Stimulated activated CD4-positive, alpha-beta T cell treated with anti-CD3 and anti-CD28 coated beads, TNF-alpha, amount 100 ng/mL, for 48 hours (primary cell): ENCODE measurements around the gene AMD1.
"Not testable (repeated sequence)": the region's sequence is repeated elsewhere in the genome, so short reads cannot be mapped to it uniquely, and the experiment has no call there.

Experiments used
- DNase-seq, 3 donors: peaks; one replicate each; pipeline ENCODE4 v3.0.0-alpha.2; 2020; ENCODE audit warnings: low read depth in 3 of 3

Gene AMD1

DNA sequence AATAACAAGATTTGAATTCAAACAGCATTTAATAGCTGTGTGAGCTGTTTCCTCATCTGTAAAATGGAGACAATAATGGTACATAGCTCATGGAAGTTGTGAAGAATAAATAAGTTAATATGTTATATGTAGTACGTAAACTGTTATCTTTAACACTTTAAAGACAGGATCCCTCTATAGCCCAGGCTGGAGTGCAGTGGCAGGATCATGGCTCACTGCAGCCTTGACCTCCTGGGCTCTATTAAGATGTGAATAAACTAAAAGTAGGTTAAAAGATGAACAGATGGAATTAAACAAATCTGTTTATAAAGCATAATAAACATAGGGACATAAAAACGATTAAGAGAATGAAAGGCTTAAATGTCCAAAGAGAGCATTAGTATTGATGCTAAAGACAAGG lies 3.0 kb downstream of the AMD1 start:
- no peak for DNase-seq

DNA sequence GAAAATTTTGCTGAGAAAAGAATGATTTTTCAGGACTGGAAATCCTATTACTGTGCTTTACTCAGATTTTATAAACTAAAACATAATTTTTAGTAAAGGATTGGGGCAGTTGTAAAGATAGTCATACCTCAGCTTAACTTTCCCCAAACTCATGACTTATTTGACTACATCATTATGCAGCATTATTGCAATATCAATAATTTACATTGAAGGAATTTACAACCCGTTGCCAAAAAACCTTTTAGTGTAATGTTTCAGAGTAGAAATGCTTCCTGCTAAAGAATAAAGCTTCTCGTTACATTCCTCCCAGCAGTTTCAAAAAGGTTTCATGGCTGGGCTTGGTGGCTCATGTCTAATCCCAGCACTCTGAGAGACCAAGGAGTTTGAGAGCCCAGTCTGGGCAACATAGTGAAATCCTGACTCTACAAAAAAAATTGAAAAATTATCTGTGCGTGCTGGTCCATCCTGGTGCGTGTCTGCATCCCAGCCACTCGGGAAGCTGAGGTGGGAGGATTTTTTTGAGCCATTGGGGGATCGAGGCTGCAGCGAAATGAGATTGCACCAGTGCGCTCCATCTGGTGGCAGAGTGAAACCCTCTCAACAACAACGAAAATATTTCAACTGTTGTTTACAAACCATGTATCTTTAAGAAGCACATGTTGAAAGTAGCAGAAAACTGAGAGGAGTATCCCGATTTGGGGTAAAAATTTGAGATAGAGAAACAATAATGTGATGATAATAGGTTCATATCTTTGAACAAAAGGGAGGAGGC lies 4.4 kb downstream of the AMD1 start:
- no peak for DNase-seq

DNA sequence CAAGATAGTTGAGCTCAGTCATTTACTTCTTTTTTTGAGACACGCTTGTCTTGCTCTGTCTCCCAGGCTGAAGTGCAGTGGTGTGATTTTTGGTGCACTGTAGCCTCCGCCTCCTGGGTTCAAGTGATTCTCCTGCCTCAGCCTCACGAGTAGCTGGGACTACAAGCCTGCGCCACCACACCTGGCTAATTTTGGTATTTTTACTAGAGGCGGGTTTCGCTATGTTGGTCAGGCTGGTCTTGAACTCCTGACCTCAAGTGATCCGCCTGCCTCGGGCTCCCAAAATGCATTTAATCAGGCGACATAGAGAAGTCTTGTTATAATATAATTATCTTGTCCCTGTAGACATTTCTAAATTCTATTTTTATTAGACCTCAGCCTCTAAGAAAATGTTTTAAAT lies 6.1 kb downstream of the AMD1 start:
- no peak for DNase-seq

DNA sequence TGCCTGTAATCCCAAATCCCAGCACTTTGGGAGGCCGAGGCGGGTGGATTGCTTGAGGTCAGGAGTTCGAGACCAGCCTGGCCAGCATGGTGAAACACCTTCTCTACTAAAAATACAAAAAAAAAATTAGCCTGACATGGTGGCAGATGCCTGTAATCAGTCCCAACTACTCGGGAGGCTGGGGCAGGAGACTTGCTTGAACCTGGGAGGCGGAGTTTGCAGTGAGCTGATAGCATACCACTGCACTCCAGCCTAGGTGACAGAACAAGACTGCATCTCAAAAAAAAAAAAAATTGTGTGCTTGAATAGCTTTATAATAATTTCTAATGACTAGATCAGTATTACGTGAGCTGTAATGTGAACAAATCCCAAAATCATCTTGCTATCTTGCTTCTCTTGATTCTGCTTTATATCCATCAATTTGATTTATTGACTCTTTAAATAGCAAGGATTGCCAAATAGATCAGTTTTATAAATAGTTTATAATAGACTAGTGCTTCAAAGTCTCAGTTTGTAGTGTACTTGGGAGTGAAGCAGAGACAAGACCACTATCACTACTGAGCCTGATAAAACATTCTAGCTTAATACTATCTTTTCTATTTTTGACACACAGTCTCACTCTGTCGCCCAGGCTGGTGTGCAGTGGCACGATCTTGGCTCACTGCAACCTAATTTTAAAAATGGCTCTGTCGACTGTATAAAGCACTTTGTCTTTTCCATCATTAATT lies 7.1 kb downstream of the AMD1 start:
- no peak for DNase-seq

DNA sequence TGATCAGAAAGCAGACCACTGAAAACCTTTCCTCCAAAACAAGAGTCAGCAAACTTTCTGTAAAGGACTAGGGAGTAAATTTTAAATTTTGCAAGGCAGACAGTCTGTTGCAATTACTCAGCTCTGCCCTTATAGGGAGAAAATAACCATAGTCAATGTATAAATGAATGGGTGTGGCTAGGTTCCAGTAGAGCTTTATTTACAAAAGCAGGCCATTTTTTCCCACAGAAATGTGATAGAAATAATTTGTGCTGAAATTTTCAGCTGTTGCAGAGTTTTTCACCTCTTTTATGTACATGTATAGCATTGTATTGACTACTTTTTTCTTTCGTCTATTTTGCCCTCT lies 7.7 kb downstream of the AMD1 start:
- no peak for DNase-seq

DNA sequence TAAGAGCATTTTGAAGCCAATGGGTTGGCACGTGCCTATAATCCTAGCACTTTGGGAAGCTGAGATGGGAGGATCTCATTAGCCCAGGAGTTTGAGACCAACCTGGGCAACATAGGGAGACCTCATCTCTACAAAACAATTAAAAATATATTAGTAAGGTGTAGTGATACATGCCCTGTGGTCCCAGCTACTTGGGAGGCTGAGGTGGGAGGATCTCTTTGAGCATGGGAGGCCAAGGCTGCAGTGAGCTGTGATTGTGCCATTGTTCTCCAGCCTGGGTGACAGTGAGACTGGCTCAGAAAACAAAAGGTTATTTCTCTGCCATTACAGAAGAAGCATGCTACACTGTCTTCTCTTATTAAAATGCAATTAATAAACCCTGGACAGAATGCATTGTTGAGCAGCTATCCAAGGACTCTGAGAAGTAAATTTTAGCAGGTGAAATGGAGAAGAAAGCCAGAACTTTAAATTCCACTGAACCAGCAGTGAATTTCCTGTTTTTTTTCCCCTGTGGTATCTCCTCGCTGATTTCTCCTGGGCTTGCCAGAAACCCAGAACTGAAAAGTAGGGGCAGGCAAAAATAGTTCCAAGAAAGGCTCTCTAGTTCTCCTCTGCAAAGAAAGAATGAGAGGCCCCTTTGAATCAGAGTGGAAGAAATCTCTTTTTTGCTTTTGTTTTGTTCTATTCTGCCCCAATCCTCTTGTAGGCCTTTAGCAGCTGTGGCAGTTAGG lies 8.4 kb downstream of the AMD1 start:
- no peak for DNase-seq

DNA sequence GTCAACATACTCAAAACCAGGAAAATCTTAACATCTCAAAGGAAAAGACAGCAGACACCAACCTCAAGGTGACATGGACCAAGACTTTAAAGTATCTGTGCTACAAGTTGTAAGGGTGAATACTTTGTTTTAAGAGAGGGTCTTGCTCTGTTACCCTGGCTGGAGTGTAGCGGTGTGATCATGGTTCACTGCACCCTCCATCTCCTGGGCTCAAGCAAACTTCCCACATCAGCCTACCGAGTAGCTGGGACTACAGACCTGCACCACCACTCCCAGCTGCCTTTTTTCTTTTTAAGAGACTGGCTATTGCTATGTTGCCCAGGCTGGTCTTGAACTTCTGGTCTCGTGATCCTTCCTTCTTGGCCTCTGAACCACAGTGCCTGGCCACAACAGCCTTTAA lies 9.7 kb downstream of the AMD1 start:
- no peak for DNase-seq

DNA sequence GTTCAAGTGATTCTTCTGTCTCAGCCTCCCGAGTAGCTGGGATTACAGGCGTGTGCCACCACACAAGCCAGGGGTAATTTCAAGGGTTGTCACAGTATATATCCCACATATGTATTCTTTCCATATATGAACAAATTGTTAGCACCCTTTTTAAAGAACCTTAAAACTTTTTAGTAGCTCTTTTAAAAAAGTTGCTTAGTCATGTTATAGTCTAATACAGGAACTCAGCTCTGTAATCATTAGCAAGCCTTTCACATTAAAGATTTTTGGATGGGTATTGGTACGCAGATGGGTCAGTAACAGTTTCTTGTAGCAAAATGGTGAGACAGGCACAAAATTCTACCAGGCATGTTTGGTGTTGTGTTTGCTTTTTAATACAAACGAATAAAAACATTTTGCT lies 10.9 kb downstream of the AMD1 start:
- DNase-seq: no peak

DNA sequence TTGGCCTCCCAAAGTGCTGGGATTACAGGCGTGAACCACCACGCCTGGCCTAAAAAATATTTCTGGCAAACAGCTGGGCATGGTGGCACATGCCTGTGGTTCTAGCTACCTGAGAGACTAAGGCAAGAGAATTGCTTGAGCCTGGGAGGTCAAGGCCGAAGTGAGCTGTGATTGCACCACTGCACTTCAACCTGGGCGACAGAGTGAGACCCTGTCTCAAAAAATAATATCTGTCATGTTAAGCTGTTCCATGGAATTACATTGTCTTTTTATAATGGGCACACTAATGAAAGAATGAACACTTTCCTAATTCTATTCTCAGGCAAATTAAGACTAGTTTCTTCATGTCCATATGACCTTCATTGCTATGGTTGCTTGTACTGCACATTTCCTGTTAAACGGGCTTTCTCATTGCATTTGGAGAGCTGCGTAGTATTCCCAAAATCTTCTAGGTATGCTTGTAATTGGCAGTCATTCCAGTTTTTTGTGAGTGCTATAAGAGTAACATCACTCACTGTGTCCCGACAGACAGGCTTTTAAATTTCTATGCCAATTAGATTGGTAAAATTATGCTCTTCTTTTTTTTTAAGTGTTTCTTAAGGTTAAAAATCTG lies 12.1 kb downstream of the AMD1 start:
- DNase-seq: no peak

DNA sequence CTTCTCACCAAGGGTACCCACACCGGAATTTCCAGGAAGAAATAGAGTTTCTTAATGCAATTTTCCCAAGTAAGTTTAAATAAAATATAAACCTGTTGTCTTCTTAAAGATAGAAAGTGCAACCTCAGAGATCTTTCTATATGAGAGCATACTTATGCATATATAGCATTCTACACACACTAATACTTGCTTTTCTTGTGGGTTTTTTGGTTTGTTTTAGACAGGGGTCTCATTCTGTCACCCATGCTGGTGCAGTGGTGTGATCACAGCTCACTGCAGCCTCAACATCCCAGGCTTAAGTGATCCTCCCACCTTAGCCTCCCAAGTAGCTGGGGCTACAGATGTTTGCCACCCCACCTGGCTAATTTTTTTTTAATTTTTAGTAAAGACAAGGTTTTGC lies 15.7 kb downstream of the AMD1 start:
- no peak for DNase-seq

DNA sequence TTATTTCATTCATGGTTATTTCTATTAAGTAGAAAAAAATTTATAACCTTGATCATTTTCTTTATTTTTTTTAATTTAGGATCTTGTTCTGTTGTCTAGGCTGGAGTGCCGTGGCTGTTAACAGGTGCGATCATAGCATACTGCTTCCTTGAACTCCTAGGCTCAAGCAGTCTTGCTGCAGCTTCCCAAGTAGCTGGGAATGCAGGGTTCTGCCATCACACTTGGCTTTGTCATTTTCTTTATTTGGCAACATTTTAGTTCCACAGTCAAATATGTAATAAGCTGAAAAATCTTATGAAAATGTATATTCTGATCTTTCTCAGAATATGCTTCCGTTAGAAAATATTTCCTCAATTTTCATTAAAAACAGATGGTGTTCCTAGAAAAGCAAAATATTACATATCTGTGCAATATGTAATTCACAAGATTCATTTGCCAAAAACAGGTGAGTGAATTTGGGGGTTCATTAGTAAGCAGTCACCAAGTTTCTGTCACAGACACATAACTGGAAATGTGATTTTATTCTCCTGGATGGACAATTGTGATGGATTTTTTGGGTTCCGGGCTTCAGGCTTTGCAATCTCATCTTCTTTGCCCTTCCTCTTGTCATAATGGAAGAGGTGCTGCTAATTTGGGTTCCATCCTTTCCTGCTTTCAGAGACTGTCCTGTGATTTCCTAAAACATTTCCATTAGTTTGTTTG lies 21.5 kb downstream of the AMD1 start:
- DNase-seq: no peak

DNA sequence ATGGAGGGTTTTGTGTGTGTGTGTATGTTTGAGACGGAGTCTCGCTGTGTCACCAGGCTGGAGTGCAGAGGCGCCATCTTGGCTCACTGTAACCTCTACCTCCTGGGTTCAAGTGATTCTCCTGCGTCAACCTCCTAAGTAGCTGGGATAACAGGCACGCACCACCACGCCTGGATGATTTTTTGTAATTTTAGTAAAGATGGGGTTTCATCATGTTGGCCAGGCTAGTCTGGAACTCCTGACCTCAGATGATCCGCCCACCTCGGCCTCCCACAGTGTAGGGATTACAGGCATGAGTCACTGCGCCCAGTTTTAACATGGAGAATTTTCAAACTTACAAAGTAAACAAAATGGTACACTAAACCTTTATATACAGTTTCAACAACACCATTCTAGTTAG lies 22.8 kb downstream of the AMD1 start:
- DNase-seq: no peak

DNA sequence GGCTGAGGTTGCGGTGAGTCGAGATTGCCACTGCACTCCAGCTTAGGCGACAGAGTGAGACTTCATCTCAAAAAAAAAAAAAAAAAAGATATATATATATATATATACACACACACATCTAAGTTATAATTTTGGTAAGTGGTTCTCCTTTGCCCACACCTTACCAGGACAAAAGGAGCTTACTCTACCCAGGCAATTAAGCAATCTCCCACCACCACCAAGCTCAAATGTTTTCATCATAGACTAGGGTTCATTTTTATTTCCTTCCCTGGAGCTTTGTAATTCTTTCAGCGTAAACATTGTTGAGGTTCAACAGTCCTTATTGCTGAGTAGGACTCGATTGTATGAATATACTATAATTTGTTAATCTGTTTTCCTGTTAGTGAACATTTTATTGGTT lies 23.5 kb downstream of the AMD1 start:
- no peak for DNase-seq

DNA sequence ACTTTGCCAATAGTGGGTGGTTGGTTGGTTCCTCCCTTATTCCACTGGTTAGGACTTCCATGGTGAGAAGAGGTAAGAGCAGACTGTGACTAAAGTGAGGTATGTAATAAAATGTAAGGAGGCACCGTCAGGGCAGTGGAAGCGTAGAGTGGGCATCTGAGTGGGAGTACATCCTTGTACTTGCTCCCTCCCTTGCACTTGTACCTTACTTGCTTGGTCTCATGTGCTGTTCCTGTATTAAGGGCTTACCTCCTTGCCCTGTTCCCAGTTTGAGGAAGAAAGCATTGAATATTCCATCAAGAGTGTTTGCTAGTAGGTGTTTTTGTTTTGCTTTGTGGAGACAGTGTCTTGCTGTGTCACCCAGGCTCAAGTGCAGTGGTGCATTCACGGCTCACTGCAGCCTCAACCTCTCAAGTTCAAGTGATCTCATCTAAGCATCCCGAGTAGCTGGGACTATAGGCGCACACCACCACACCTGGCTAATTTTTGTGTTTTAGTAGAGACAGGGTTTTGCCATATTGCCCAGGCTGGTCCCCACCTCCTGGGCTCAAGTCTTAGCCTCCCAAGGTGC lies 25.5 kb downstream of the AMD1 start:
- no peak for DNase-seq

DNA sequence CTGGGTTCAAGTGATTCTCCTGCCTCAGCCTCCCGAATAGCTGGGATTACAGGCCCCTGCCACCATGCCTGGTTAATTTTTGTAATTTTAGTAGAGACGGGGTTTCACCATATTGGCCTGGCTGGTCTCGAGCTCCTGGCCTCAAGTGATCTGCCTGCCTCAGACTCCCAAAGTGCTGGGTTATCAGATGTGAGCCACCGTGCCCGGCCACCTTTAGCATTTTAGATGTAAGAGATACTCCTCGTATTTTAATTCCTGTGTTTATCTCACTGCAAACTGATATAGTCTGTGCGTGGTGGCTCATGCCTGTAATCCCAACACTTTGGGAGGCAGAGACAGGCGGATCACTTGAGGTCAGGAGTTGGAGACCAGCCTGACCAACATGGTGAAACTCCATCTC lies 27.0 kb downstream of the AMD1 start:
- DNase-seq: not testable (repeated sequence)

DNA sequence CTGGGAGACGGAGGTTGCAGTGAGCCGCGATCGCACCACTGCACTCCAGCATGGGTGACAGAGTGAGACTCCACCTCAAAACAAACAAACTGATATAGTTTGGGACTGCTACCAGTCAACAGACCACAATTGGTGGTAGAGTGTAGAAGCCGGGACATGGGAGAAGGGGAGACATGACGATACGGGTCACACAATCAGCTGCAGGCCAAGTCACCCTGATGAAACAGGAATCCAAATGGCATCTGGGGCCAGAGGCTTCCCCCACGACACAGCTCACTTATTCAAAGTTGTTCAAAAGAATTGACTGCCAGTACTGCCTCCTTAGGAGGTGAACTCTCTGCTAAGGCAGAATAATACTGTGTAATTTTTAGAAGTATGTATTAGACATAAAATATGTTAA lies 27.5 kb downstream of the AMD1 start:
- no peak for DNase-seq

DNA sequence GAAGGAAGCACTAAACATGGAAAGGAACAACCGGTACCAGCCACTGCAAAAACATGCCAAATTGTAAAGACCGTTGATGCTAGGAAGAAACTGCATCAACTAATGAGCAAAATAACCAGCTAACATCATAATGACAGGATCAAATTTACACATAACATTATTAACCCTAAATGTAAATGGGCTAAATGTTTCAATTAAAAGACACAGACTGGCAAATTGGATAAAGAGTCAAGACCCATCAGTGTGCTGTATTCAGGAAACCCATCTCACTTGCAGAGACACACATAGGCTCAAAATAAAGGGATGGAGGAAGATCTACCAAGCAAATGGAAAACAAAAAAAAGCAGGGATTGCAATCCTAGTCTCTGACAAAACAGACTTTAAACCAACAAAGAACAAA lies 31.7 kb downstream of the AMD1 start:
- not testable (repeated sequence) for DNase-seq

DNA sequence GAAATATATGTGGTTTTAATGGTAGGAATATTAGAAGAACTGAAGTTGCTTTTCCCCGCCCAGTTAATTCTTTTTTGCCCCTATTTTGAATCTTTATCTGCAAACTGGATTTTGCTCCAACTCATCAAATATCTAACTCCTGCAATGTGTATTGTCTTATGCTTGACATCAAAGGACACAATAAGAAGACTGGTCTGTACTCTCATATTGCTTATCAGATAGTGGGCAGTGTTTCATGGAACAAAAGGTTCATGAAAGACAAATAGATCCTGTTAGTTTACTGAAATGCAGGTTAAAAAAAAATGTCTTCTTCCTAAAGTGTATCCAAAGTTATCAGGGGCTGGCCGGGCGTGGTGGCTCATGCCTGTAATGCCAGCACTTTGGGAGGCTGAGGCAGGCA lies 56.2 kb downstream of the AMD1 start:
- no peak for DNase-seq

DNA sequence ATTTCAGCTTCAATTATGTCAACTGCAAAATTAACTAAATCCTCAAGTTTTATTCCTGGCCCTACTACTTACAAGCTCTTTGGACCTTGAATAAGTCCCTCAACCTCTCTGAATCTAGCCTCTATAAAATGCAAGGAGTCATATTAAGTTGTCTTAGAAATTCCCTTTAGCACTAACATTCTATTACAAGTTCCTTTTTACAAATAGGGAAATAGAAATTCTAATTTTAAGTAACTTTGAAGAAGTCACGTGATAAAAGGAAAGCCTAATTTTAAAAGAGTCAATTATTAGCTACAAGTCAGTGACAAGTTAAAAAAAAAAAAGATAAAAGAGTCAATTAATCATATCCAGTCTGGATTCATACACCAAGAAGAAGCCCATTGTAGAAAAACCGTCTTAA lies 59.3 kb downstream of the AMD1 start:
- no peak for DNase-seq

DNA sequence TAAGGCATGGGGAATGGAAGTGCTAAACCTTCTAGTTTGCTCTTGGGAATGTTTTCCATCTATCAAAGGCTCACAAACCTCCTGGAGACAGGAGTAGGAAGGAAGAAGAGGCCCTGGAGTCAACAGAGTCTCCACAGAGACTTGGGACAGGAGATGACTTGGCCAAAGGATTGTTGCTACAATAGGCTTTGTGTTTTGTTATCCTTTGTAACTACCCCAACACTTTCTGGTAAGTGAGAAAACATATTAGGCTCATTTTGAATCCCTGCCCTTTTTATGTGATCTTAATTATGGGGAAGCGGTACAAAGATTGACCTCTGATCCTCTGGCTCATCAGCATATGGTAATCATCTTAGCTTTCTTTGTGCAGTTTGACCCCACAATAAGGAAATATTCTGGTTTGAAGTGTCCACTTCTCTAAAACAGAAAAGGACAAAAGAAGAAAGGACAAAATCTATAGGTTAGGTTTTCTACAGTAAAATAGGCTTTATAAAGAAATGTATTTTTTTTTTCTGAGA lies 59.9 kb downstream of the AMD1 start:
- DNase-seq: no peak

DNA sequence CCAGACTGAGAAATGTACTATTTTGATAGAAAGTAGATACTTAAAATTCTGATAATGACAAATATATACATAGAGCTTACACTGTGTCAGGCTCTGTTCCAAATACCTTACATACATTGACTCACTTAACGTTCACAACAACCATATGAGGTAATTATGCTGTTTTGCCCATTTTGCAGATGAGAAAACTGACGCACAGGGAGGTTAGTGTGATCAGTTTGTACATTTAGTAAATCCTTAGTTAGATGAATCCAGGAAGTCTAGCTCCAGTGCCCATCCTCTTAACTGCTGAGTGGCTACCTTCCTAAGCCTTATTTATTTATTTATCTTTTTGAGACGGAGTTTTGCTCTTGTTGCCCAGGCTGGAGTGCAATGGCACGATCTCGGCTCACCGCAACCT lies 60.6 kb downstream of the AMD1 start:
- no peak for DNase-seq
